Measurements from ENCODE around the gene ADRM1.

GRCh38 chr20:62353289-62354030, 50.7 kb downstream of the ADRM1 start:
- no peak for TF ChIP-seq CTCF (IDR thresholded peaks at IDR 0.05)
- no peak for TF ChIP-seq POLR2A (IDR thresholded peaks at IDR 0.05)

All from adrenal gland (tissue), 5 donors.